BE2C (cell line): ENCODE measurements around the gene AGRN.

Source experiments
- DNase-seq: peaks from one replicate; pipeline ENCODE4 v3.0.0-alpha.2; 2020
- H3K27me3 ChIP-seq: fragments of 250-450 bp; sonication (Bioruptor Pico); 2 replicates; pipeline ENCODE4 v1.5.1; 2020; ENCODE audit warnings: mild to moderate bottlenecking
- H3K36me3 ChIP-seq: fragments of 250-450 bp; sonication (Bioruptor Pico); 2 replicates; pipeline ENCODE4 v1.5.1; 2020; ENCODE audit warnings: mild to moderate bottlenecking
- H3K4me1 ChIP-seq: fragments of 250-450 bp; sonication (Bioruptor Pico); 2 replicates; pipeline ENCODE4 v1.5.1; 2020
- H3K4me3 ChIP-seq: 2 replicates; pipeline ENCODE4 v1.5.1; 2011; ENCODE audit warnings: low read depth, low read length
- H3K9me3 ChIP-seq: fragments of 250-450 bp; sonication (Bioruptor Pico); 2 replicates; pipeline ENCODE4 v1.5.1; 2020
- TF ChIP-seq, protein P1 (sequence below): IDR thresholded peaks from 2 replicates; pipeline ENCODE4 v1.5.1; 2012; ENCODE audit warnings: mild to moderate bottlenecking, low read depth, low read length

Gene AGRN

DNA sequence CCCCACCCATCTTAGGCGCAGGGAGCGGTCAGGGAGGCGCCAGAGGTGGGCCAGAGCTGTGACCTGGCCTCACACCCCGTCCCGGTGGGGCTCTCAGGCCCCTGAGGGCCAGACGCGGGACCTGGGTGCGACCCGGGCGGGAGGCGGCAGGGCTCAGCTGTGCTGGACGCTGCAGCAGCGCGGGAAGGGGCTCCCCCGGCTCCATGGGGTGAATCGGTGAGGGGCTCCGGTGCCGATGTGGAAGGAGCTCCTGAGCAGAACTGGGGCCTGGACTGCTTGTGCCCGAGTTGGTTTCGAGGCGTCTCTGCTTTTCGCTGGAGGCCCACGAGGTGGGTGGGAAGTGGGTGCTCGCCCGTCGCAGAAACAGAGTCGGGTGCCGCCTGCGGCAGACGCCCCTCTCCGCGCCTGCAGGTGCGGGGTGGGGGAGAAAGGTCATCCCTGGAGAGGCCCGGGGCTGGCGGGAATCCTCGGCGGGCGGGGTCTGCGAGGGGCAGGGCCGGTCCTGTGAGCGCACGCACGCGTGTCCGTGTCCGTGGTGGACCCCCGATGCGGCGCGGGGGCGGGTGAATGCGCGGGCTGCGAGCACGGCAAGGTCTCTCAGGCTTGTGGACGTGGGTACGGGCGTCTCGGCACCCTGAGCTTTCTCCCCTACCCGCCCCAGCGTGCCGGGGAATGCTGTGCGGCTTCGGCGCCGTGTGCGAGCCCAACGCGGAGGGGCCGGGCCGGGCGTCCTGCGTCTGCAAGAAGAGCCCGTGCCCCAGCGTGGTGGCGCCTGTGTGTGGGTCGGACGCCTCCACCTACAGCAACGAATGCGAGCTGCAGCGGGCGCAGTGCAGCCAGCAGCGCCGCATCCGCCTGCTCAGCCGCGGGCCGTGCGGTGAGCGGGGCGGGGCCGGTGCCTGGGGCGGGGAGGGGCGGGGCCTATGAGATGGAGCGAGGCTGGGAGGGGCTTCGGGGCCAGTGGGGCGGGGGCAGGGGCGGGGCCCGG lies 20.4 kb downstream of the AGRN start:
- DNase-seq, result peak; percentile 90
- H3K27me3 ChIP-seq, result peaks cover 25% of the 10 kb centered on the region

DNA sequence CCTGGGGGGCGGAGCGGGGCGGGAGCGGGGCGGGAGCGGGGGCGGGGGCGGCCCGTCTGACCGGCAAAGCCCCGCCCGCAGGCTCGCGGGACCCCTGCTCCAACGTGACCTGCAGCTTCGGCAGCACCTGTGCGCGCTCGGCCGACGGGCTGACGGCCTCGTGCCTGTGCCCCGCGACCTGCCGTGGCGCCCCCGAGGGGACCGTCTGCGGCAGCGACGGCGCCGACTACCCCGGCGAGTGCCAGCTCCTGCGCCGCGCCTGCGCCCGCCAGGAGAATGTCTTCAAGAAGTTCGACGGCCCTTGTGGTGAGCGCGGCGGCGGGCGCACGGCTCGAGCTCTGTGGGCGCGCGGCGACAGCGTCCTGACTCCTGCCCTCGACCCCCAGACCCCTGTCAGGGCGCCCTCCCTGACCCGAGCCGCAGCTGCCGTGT lies 21.2 kb downstream of the AGRN start:
- Histone ChIP-seq H3K9me3 (no peaks in the 10 kb centered on the region), H3K36me3 (no peaks in the 10 kb centered on the region), H3K4me3 (no peak overlapping the region), H3K27me3 (peaks cover 25% of the 10 kb centered on the region), H3K4me1 (peaks cover 14% of the 10 kb centered on the region)
- DNase-seq, result no peak
- TF ChIP-seq, protein P1, sequence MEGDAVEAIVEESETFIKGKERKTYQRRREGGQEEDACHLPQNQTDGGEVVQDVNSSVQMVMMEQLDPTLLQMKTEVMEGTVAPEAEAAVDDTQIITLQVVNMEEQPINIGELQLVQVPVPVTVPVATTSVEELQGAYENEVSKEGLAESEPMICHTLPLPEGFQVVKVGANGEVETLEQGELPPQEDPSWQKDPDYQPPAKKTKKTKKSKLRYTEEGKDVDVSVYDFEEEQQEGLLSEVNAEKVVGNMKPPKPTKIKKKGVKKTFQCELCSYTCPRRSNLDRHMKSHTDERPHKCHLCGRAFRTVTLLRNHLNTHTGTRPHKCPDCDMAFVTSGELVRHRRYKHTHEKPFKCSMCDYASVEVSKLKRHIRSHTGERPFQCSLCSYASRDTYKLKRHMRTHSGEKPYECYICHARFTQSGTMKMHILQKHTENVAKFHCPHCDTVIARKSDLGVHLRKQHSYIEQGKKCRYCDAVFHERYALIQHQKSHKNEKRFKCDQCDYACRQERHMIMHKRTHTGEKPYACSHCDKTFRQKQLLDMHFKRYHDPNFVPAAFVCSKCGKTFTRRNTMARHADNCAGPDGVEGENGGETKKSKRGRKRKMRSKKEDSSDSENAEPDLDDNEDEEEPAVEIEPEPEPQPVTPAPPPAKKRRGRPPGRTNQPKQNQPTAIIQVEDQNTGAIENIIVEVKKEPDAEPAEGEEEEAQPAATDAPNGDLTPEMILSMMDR, result no peak

More for the DNA sequence above, 20.4 kb downstream of the AGRN start:
- Histone ChIP-seq H3K9me3 (no peaks in the 10 kb centered on the region), H3K4me3 (peak overlapping the region; percentile 24; the same call in 1 of the 2 replicates), H3K4me1 (peaks cover 14% of the 10 kb centered on the region), H3K36me3 (no peaks in the 10 kb centered on the region)
- TF ChIP-seq, protein P1, result peak; percentile 9; the same call in 1 of the 2 replicates

DNA sequence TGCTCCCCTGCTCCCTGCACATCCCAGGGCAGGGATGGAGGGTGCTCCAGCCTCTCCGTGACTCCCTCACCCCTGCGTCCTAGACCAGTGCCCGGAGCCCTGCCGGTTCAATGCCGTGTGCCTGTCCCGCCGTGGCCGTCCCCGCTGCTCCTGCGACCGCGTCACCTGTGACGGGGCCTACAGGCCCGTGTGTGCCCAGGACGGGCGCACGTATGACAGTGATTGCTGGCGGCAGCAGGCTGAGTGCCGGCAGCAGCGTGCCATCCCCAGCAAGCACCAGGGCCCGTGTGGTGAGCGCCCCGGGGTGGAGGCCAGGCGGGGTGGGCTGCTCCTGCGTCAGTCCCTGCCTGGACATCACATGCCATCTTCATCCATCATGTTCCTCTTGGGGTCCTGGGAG lies 22.0 kb downstream of the AGRN start:
- peaks cover 25% of the 10 kb centered on the region for H3K27me3 ChIP-seq
- DNase-seq, result no peak

DNA sequence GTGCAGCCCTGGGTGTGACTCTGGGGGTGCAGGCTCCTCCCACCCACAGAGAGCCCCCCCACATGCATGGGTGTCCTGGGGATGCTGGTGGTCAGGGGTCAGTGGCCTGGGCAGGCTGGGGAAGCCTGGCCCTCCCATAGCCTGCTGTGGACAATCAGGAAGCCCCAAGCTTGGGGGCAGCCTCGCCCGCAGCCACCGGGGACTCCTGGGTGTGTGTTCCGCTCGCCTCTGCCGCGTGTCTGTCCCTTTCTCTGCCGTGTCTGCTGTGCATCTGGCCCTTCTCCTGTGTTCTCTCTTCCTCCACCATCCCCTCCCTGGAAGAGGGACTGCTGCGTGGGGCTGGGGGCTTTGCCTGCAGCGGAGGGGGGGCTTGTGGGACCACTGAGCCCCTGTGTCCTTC lies 22.9 kb downstream of the AGRN start:
- TF ChIP-seq, protein P1, result no peak
- Histone ChIP-seq H3K4me3 (no peak overlapping the region), H3K27me3 (peaks cover 25% of the 10 kb centered on the region), H3K4me1 (peaks cover 14% of the 10 kb centered on the region), H3K36me3 (no peaks in the 10 kb centered on the region), H3K9me3 (no peaks in the 10 kb centered on the region)
- no peak for DNase-seq

More for the DNA sequence above, 22.0 kb downstream of the AGRN start:
- no peaks in the 10 kb centered on the region for H3K9me3 ChIP-seq
- TF ChIP-seq, protein P1, result no peak
- no peaks in the 10 kb centered on the region for H3K36me3 ChIP-seq
- H3K4me1 ChIP-seq, result peaks cover 14% of the 10 kb centered on the region
- no peak overlapping the region for H3K4me3 ChIP-seq

DNA sequence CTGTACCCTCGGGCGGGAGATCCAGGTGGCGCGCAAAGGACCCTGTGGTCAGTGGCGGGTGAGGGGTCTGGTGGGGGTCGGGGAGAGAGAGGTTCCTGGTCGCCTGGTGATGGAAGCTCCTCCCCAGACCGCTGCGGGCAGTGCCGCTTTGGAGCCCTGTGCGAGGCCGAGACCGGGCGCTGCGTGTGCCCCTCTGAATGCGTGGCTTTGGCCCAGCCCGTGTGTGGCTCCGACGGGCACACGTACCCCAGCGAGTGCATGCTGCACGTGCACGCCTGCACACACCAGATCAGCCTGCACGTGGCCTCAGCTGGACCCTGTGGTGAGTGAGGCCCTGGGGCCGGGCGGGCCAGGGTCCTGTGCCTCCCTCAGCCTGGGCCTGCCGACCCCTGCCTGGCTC lies 23.5 kb downstream of the AGRN start:
- Histone ChIP-seq H3K36me3 (no peaks in the 10 kb centered on the region), H3K4me3 (no peak overlapping the region), H3K9me3 (no peaks in the 10 kb centered on the region), H3K27me3 (peaks cover 22% of the 10 kb centered on the region), H3K4me1 (peaks cover 14% of the 10 kb centered on the region)
- TF ChIP-seq, protein P1, result no peak
- no peak for DNase-seq

DNA sequence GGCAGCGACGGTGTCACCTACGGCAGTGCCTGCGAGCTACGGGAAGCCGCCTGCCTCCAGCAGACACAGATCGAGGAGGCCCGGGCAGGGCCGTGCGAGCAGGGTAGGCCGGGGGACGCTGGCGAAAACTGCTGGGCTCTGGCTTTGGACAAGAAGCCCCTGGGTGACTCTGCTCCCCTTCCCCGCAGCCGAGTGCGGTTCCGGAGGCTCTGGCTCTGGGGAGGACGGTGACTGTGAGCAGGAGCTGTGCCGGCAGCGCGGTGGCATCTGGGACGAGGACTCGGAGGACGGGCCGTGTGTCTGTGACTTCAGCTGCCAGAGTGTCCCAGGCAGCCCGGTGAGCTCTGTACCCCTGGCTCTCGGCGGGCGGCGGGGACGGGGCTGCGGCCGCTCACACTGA lies 24.0 kb downstream of the AGRN start:
- TF ChIP-seq, protein P1, result no peak
- DNase-seq, result no peak
- H3K36me3 ChIP-seq, result no peaks in the 10 kb centered on the region
- peaks cover 14% of the 10 kb centered on the region for H3K4me1 ChIP-seq
- H3K9me3 ChIP-seq, result no peaks in the 10 kb centered on the region
- no peak overlapping the region for H3K4me3 ChIP-seq
- peaks cover 17% of the 10 kb centered on the region for H3K27me3 ChIP-seq
